Measurements from ENCODE around the gene ARPC5L.
A peak's percentile ranks its signal among the peaks of the same experiment; 100 is the strongest.
"Not testable (repeated sequence)": the region's sequence is repeated elsewhere in the genome, so short reads cannot be mapped to it uniquely, and the experiment has no call there.

ARPC5L gene

GRCh38 chr9:124841075-124841821 lies 20.7 kb upstream of the ARPC5L start:
- DNase-seq (ENCODE audit: low read depth) = no peak

- no peak for DNase-seq (ENCODE audit: low read depth)
These were observed 18.4 kb upstream of the ARPC5L start for GRCh38 chr9:124843456-124844034.

GRCh38 chr9:124844291-124844690 lies 17.6 kb upstream of the ARPC5L start:
- DNase-seq (ENCODE audit: low read depth) = no peak

- DNase-seq (ENCODE audit: low read depth) = not testable (repeated sequence)
These were observed 15.5 kb upstream of the ARPC5L start for GRCh38 chr9:124846467-124846866.

GRCh38 chr9:124846969-124847368 lies 15.0 kb upstream of the ARPC5L start:
- DNase-seq (ENCODE audit: low read depth) = no peak

DNA sequence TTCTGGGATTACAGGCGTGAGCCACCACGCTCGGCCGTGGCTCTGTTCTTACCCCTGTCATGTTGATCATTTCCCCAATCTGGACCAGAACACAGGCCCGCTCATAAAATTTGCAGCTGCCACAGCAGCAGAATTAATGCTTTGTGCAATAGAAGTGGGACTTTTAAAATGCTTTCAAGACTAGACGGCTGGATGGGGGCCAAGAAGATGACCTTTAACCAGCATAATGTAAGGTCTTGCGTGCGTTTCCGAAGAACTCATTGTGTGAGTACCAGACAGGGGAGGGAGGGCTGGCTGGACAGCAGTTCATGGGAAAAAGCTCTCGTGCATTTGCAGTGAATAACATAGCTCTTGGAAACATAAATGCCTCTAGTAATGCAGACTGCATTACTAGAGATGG lies 12.1 kb upstream of the ARPC5L start:
- DNase-seq (ENCODE audit: low read depth) = no peak

- no peak for DNase-seq (ENCODE audit: low read depth)
These were observed 9.7 kb upstream of the ARPC5L start for GRCh38 chr9:124852121-124852828.

DNA sequence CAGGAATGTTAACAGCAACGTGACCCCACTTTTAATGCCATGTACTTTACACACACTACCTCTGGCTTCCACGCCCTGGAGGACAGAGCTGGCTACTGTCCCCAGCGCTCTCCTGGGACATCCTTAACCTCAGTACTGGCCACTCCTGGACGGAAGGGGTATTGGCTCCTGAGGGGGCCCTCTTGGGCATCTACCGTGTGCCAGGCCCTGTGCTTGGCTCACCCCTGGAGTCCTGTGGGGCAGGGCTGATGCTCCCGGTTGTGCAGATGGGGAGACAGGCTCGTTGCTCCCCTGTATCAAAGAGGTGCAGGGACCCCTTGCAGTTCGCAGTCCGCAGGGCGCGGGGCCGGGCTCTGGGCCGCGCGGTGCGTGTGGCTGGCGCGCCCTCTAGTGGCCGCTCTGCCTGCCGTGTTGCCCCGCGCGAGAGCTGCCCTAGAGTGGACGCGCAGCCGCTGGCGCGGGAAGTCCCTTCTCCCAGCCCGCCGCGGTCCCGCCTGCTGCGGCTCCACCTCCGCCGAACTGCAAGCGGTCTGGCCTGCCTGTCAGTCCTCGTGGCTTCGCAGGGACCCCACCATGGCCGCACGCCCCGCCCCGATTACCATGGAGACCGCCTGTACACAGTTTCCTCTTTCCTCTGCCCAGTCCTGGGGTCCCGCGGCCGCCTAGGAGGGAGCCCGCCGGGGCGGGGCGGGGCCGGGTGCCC lies 8.9 kb upstream of the ARPC5L start, which contains the start of gene WDR38:
Gene WDR38 (plus strand): TSS at position 632 of the 703 bp plus-strand sequence. CDS start 72 bp downstream, outside the sequence.
- peak; percentile 52 for DNase-seq (ENCODE audit: low read depth)

GRCh38 chr9:124853605-124854143 lies 8.3 kb upstream of the ARPC5L start:
- DNase-seq (ENCODE audit: low read depth) = no peak

- no peak for DNase-seq (ENCODE audit: low read depth)
These were observed 7.8 kb upstream of the ARPC5L start for GRCh38 chr9:124854161-124854560.

DNA sequence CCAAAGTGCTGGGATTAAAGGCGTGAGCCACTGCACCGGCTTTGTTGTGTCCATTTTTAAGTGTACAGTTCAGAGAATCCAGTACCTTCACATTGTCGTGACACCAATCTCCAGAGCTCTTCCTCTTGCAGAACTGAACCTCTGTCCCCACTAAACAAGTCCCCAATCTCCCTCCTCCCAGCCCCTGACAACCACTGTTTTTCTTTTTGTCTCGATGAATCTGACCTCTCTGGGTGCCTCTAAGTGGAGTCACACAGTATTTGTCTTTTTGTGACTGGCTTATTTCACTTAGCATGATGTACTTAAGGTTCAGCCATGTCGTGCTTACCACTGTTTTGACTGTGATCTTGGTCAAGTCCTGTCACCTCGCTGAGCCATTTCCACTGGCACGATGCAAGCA lies 7.1 kb upstream of the ARPC5L start:
- no peak for DNase-seq (ENCODE audit: low read depth)

DNA sequence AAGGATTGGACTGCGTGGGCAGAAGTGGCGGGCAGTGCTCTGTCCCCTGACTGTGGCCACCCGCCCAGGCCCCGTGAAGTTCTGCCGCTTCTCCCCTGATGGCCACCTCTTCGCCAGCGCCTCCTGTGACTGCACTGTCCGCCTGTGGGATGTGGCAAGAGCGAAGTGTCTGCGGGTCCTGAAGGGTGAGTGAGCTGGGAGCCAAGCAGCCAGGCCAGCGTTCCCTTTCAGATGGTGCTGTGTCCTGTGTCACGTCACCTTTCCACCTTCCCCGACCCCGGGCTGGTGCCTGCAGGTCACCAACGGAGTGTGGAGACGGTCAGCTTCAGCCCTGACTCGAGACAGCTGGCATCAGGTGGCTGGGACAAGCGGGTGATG lies 6.4 kb upstream of the ARPC5L start:
- no peak for DNase-seq (ENCODE audit: low read depth)

DNA sequence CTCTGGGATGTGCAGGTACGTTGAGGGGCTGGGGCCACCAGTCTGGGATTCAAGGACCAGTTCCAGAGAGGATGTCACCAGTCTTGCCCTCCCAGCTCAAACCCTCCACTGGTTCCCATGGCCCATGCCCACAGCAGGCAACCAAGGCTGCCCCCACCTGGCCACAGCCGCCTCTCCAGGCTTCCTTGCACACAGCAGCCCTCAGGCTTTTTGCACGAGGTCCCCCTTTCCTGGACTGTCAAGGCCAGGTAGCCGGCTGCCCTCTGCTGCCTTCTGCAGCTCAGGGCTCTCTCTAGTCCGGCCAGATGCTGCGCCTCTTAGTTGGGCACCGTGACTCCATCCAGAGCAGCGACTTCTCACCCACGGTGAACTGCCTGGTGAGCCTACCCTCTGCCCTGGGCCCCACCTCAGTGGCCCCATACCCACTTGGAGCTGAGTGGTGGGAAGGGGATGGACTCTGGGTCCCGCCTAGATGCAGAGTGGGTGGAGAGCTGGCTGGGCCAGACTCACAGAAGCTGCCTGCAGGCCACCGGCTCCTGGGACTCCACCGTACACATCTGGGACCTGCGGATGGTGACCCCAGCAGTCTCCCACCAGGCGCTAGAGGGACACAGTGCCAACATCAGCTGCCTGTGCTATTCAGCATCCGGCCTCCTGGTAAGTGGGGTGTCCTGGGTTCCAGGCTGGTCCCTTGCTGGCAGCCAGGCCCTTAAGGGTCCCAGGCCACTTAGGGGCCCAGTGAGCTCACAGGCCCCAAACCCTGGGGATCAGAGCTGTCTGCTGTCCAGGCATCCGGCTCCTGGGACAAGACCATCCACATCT lies 5.8 kb upstream of the ARPC5L start:
- no peak for DNase-seq (ENCODE audit: low read depth)

DNA sequence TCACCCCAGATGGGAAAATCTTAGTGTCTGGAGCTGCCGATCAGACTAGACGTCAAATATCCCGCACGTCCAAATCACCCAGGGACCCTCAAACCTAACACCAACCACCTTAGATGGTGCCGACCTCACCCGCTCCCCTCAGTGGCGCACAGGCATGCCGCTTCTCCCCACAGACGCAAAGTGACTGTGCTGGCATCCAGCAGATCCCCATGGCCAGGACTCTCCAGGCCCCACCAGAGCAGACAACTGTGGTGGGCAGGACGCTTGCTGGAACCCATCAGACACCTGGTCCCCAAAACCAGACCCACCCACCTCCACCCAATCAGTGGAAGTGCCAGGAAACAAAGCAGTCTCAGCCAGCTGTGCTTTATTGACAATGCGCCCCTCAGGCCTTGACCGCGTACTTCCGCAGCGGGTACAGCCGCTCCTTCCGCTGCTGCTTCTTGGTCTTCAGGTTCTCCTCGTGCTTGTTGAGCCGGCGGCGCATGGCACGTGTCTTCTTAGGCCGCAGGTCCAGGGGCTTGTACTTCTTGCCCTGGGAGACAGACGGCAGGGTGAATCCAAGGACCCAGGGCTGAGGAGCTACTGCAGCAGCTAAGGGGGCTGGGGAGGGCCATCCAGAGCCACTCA lies 4.3 kb upstream of the ARPC5L start:
- DNase-seq (ENCODE audit: low read depth) = no peak

DNA sequence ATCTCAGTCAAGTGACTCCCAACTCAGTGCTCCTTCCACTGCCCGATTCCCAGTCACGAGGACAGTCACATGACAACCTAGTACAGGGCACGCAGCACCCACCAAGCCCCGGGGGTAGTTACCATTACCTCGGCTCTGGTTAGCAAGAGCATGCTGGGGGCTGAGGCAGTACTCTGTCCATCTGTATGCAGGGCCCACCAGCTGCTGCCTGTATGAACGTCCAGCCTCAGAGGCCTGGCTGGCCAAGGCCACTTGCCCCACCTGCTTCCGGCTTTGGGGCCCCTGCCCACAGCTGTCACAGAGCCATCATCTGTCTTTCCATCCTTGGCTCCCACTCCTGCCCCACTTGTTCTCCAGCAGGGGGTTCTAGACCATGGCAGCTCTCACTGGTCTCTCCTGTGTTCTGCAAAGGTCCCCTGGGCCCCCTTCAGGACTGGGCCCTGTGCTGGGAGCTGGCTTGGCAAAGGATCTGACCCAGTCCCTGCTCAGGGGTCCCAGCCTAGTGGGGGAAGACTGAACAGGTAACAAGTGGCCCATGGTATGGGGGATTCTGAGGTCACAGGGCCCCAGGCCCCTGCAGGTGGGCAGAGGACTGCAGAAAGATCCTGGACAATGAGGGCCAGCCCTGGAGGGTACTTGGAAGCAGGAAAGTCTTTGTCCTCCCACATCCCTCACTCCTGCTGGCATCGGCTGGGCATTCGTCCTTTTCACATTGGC lies 3.4 kb upstream of the ARPC5L start:
- DNase-seq (ENCODE audit: low read depth) = no peak

- no peak for DNase-seq (ENCODE audit: low read depth)
These were observed 1.9 kb upstream of the ARPC5L start for GRCh38 chr9:124859803-124860581.

DNA sequence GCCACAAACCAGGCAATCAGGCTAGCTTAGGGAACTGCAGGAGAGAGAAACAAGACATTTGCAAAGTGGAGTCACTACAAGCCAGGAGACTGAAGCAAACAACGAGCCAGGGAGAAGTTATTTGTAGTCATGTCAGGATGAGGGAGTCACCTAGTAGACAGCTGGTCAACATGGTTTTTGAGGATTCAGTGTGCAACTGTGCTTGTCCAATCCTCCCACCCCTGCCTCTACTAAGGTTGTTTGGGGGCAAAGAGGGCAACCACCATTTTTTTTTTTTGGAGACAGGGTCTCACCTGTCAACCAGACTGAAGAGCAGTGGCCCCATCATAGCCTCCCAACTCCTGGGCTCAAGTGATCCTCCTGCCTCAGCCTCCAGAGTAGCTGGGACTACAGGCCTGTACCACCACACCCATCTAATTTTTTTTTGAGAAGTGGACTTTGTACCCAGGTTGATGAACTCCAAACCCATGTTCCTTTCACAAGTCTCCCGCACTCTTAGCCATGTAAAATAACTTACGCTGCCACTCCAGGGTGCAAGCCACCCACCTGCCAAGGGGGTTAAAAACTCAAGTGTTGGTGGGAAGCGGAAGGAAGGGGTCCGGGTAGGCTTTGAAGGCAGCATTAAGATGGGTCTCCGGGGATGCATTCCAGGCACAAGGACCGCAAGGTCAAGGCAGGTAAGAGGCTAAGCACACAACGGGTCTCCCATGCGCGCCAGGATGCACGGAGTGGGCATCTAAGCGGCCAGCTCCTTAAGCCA lies 1.2 kb upstream of the ARPC5L start:
- DNase-seq (ENCODE audit: low read depth) = no peak

GRCh38 chr9:124863371-124863871 lies 1.5 kb downstream of the ARPC5L start:
- DNase-seq (ENCODE audit: low read depth) = no peak
